Lower leg skin (tissue), 3 donors: ENCODE data around the gene GSTCD.
"Not testable (repeated sequence)": the region's sequence is repeated elsewhere in the genome, so short reads cannot be mapped to it uniquely, and the experiment has no call there.

ENCODE experiments used
- POLR2A ChIP-seq, 2 donors: fragments of 450-650 bp; IDR thresholded peaks; one replicate each; pipeline ENCODE4 v1.6.1; 2016 to 2017; ENCODE audit warnings: antibody characterized with exemption in 2 of 2, mild to moderate bottlenecking in 1 of 2, moderate library complexity in 1 of 2
- TF ChIP-seq, protein P1 (sequence below), 3 donors: fragments of 450-650 bp; IDR thresholded peaks; one replicate each; pipeline ENCODE4 v1.5.1; 2016; ENCODE audit warnings: antibody characterized with exemption in 3 of 3, mild to moderate bottlenecking in 3 of 3, moderate library complexity in 2 of 3

DNA sequence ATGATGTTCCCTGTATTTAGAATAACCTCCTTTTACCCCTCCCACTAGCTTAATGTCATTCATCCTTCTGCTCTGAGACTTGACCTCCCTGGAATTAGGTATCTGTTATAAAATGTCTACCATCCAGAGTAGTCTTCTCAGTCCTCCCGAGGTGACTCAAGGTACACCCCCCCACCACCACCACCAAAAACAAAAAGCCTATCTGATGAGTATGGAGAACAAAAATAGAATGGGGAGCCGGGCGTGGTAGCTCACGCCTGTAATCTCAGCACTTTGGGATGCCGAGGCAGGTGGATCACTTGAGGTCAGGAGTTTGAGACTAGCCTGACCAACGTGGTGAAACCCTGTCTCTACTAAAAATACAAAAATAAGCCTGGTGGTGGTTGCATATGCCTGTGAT, 139.8 kb downstream of the GSTCD start:
- TF ChIP-seq, protein P1, sequence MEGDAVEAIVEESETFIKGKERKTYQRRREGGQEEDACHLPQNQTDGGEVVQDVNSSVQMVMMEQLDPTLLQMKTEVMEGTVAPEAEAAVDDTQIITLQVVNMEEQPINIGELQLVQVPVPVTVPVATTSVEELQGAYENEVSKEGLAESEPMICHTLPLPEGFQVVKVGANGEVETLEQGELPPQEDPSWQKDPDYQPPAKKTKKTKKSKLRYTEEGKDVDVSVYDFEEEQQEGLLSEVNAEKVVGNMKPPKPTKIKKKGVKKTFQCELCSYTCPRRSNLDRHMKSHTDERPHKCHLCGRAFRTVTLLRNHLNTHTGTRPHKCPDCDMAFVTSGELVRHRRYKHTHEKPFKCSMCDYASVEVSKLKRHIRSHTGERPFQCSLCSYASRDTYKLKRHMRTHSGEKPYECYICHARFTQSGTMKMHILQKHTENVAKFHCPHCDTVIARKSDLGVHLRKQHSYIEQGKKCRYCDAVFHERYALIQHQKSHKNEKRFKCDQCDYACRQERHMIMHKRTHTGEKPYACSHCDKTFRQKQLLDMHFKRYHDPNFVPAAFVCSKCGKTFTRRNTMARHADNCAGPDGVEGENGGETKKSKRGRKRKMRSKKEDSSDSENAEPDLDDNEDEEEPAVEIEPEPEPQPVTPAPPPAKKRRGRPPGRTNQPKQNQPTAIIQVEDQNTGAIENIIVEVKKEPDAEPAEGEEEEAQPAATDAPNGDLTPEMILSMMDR (IDR thresholded peaks at IDR 0.05), result not testable (repeated sequence)
- not testable (repeated sequence) for TF ChIP-seq POLR2A (IDR thresholded peaks at IDR 0.05)
